ENCODE data around the gene NSD1.

DNA sequence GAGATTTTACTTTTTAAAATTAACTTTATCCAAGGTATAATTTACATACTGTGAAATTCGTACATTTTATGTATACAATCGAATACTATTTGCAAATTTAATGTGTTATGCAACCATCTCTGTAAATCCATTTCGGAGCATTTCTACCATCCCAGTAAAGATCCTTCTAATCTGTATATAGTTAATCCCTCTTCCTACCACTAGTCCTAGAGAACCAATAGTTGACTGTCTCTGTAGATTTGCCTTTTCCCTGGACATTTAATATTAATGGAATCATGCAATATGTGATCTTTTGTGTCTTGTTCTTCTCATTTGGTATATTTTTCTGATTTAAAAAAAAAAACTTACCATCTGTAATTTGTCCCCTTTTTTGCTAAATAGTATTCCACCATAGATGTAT lies 95.2 kb downstream of the NSD1 start:
- no peak for TF ChIP-seq POLR2A (IDR thresholded peaks at IDR 0.05; ENCODE audit: low read depth, low read length)
- TF ChIP-seq, protein P1, sequence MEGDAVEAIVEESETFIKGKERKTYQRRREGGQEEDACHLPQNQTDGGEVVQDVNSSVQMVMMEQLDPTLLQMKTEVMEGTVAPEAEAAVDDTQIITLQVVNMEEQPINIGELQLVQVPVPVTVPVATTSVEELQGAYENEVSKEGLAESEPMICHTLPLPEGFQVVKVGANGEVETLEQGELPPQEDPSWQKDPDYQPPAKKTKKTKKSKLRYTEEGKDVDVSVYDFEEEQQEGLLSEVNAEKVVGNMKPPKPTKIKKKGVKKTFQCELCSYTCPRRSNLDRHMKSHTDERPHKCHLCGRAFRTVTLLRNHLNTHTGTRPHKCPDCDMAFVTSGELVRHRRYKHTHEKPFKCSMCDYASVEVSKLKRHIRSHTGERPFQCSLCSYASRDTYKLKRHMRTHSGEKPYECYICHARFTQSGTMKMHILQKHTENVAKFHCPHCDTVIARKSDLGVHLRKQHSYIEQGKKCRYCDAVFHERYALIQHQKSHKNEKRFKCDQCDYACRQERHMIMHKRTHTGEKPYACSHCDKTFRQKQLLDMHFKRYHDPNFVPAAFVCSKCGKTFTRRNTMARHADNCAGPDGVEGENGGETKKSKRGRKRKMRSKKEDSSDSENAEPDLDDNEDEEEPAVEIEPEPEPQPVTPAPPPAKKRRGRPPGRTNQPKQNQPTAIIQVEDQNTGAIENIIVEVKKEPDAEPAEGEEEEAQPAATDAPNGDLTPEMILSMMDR (conservative IDR thresholded peaks at IDR 0.05; ENCODE audit: low read depth, low read length) = no peak
- TF ChIP-seq MXI1 (IDR thresholded peaks at IDR 0.05; ENCODE audit: borderline replicate concordance, low read depth, low read length) = no peak
- TF ChIP-seq CEBPB (IDR thresholded peaks at IDR 0.05; ENCODE audit: low read depth, low read length) = no peak
- TF ChIP-seq, protein P2, sequence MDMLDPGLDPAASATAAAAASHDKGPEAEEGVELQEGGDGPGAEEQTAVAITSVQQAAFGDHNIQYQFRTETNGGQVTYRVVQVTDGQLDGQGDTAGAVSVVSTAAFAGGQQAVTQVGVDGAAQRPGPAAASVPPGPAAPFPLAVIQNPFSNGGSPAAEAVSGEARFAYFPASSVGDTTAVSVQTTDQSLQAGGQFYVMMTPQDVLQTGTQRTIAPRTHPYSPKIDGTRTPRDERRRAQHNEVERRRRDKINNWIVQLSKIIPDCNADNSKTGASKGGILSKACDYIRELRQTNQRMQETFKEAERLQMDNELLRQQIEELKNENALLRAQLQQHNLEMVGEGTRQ (IDR thresholded peaks at IDR 0.05; ENCODE audit: low read depth, low read length) = no peak
- no peak for TF ChIP-seq SMC3 (IDR thresholded peaks at IDR 0.05; ENCODE audit: low read depth, low read length)
- no peak for TF ChIP-seq RAD21 (IDR thresholded peaks at IDR 0.05; ENCODE audit: low read length)
- TF ChIP-seq RFX5 (IDR thresholded peaks at IDR 0.05; ENCODE audit: low read depth, low read length) = no peak
- TF ChIP-seq FOS (IDR thresholded peaks at IDR 0.05; ENCODE audit: low read depth, low read length) = no peak
- TF ChIP-seq RCOR1 (IDR thresholded peaks at IDR 0.05; ENCODE audit: insufficient replicate concordance, low read length) = no peak
- TF ChIP-seq NFE2L2 (IDR thresholded peaks at IDR 0.05; ENCODE audit: low read depth, low read length) = no peak
- no peak for TF ChIP-seq BHLHE40 (IDR thresholded peaks at IDR 0.05; ENCODE audit: low read depth, low read length)
- no peak for TF ChIP-seq MAZ (IDR thresholded peaks at IDR 0.05; ENCODE audit: borderline replicate concordance, low read depth, low read length)

Data from IMR-90 (cell line).